GM19324 (cell line): ENCODE results near the gene SEMA4G.
A peak's percentile ranks its signal among the peaks of the same experiment; 100 is the strongest.

ENCODE experiments used
- ATAC-seq: cut with Tn5 transposase; IDR thresholded peaks from one replicate; pipeline ENCODE4 v1.9.1; 2021; ENCODE audit warnings: mild to moderate bottlenecking, moderate library complexity; ENCODE audit not compliant: unreplicated experiment, low FRiP score

Gene SEMA4G

GRCh38 chr10:100986623-100986951, 17.3 kb downstream of the SEMA4G start:
- ATAC-seq = no peak

GRCh38 chr10:100986952-100987684, 17.8 kb downstream of the SEMA4G start, which contains the start of the genes MRPL43 and TWNK:
TSS of gene MRPL43 (minus strand) at chr10:100987497. CDS start at chr10:100987443, 54 bp downstream.
TSS of gene TWNK (plus strand) at chr10:100987543. CDS start at chr10:100988211, 668 bp downstream.
- ATAC-seq = peak; percentile 79

GRCh38 chr10:100987685-100988049, 18.4 kb downstream of the SEMA4G start:
- ATAC-seq = peak; percentile 5

GRCh38 chr10:100988166-100988565, 18.9 kb downstream of the SEMA4G start:
- ATAC-seq = no peak

GRCh38 chr10:100989088-100989487, 19.8 kb downstream of the SEMA4G start:
- ATAC-seq = no peak

- ATAC-seq = no peak
Observed at GRCh38 chr10:100993986-100994708, 24.8 kb downstream of the SEMA4G start.

- no peak for ATAC-seq
Observed at GRCh38 chr10:100995181-100995580, 25.9 kb downstream of the SEMA4G start.

- ATAC-seq = no peak
Observed at GRCh38 chr10:100996678-100997359, 27.5 kb downstream of the SEMA4G start.

- ATAC-seq = peak; percentile 38
Observed at GRCh38 chr10:100997360-100998182, 28.3 kb downstream of the SEMA4G start.

GRCh38 chr10:100998183-100998990, 29.1 kb downstream of the SEMA4G start:
- peak; percentile 25 for ATAC-seq

GRCh38 chr10:100998991-100999741, 29.9 kb downstream of the SEMA4G start:
- peak; percentile 44 for ATAC-seq

- no peak for ATAC-seq
Observed at GRCh38 chr10:100999742-101000126, 30.4 kb downstream of the SEMA4G start, which contains the start of gene LZTS2. TSS of gene LZTS2 (plus strand) at chr10:100999808. CDS start at chr10:101002539, 2,731 bp downstream.

GRCh38 chr10:101000127-101000914, 31.0 kb downstream of the SEMA4G start:
- ATAC-seq = no peak

GRCh38 chr10:101000915-101001658, 31.8 kb downstream of the SEMA4G start:
- no peak for ATAC-seq

GRCh38 chr10:101001659-101002035, 32.3 kb downstream of the SEMA4G start:
- ATAC-seq = no peak

- no peak for ATAC-seq
Observed at GRCh38 chr10:101002456-101002855, 33.2 kb downstream of the SEMA4G start.

- ATAC-seq = no peak
Observed at GRCh38 chr10:101003639-101004206, 34.4 kb downstream of the SEMA4G start.
